Measurements from ENCODE around the gene RNF32.
A peak's percentile ranks its signal among the peaks of the same experiment; 100 is the strongest.
"Not testable (repeated sequence)": the region's sequence is repeated elsewhere in the genome, so short reads cannot be mapped to it uniquely, and the experiment has no call there.

The RNF32 gene

DNA sequence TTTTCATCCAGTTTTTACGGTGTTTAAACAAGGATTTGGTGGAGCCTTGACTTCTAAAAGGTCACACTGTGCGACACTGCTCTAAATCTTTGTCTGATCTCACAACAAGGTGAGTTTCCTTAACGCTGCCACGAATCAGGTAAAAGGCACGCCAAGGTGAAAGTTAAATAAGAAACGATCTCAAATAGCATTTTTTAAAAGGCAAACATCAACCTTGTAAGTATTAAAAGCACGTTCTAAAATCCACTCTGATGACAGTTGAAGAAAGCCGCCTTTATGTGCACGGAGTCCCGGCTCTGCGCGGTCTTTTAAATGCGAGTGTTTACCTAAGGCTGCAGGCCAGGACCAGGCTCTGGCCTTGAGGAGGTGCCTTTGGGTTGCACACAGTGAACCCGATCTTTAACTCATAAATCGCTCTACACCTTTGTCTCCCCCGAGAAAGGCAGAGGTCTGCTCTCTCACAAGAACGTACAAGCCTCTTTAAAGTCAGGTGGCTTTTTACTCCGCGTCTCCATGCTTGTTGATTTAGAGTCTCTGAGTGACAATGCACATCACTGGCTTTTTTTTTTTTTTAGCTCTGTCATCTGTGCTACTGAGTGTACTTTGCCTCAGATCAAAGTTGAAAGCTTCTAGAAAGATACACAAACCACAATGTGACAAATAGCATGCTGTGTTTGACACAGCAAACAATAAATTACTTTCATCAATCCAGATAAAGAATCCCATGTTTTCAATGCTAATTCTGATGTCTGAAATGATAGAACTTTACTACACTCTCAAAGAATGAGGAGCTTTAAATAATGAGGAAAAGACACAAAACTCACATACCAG lies 25.9 kb upstream of the RNF32 start:
- DNase-seq (ENCODE audit: low spot score), result no peak

DNA sequence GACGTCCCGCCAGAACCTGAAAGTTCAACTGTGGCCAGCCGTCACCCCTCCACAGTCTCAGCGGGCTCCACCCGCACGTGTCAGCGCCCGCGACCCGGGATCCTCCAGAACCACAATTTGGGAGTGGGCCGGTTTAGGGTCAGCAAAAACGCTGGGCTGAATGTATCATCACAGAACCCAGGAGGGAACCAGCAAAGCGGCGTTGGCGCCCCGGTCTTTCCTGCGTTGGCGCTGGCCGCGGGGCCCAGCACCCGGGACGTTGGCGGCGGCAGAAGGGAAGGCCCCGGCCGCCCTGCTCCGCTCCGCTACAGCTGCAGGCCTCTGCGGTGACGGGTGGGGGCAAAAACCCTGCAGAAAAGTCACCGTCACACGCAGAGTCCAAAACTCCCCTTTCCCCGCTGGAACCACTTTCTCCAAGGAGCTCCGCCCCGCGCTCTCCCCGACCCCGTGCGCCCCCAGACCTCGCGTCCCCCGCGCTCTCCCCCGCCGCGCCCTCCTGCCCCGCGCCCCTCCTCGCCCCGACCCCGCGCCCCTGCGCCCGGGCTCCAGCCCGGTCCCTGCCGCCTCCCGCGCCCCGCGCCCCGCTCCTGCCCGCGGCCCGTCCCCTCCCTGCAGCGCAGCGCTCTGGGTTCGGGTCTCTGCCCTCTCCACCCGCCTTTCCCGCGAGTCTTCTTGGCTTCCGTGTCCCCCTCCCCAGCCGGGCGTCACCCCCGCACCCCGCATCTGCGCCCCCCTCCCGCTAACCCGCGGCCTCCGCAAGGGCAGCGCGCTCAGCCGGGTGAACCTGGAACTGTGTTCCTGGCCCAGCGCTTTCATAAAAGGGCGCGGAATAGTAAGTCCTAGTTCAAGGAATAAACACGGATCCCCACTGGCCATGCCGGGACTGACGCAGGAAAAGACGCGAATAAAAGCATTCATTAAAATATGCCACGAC lies 24.0 kb upstream of the RNF32 start:
- DNase-seq (ENCODE audit: low spot score), result no peak

DNA sequence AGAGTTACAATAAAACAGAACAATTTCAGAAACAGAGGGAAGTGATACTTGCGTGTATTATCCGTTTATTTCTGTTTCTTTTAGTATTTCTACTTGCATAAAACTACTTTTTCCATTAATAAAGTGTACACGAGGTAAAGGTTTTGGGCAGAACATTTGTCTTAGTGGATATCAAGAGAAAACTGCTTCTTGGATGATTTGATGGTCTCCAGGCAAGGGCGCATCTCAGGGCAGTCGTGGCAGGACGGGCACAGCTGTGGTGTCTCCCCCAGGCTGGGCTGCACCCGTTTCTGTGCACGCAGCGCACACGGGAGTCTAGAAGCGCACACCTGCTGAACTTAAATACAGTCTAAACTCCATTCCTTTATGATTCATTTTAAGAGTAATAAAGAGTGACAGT lies 23.4 kb upstream of the RNF32 start:
- no peak for DNase-seq (ENCODE audit: low spot score)

DNA sequence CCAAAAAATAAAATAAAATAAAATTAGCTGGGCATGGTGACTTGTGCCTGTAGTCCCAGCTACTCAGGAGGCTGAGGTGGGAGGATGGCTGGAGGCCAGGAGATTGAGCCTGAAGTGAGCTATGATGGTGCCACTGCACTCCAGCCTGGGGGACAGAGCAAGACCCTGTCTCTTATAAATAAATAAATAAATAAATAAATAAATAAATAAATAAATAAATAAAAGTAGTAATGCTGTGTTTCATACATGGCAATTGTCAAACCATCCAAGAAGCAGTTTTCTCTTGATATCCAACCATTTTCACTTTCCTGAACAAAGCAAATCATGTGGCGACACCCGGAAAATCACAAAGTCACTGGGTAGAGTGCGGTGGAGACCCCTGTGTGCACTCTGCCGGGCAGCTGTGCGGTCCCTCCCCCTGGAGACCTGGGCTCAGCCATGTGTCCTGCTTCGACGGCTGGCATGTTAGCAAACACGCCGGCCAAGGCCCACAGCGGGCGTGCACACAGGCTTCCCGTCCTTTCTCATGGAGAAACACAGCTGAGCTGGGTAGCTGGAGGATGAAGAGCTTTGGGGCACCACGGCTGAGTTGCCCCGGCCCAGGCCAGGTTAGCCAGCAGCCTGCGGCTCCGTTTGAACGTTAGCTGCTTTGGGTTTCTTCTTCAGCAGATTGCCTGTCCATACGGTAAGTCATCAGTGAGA lies 22.3 kb upstream of the RNF32 start:
- DNase-seq (ENCODE audit: low spot score), result no peak

DNA sequence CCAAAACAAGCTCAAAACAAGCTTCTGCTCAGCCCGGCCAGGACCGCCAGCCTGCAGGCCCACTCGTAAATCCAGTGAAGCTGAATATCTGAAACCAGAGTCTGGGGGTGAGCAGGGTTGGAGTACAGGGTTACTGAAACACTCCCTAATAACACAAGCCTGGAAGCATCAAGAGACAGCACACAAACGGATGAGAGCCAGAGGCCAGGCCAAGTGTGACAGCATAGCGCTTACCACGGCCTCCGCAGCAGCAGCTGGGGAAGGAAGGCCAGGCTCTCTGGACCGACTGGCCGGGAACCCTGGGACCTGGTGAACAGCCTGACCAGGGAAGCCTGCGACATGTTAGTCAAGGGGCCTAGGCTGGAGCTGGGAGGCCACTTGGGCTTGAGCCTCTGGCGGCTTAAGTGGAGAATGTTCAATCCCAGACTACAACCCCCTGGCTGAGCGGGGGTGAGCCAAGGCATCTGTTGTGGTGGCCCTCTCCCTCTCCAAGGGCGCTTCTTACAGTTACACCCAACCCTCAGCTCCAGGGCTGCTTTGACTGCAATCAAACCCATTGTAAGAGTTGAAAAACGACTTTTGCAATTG lies 21.7 kb upstream of the RNF32 start:
- DNase-seq (ENCODE audit: low spot score), result no peak

DNA sequence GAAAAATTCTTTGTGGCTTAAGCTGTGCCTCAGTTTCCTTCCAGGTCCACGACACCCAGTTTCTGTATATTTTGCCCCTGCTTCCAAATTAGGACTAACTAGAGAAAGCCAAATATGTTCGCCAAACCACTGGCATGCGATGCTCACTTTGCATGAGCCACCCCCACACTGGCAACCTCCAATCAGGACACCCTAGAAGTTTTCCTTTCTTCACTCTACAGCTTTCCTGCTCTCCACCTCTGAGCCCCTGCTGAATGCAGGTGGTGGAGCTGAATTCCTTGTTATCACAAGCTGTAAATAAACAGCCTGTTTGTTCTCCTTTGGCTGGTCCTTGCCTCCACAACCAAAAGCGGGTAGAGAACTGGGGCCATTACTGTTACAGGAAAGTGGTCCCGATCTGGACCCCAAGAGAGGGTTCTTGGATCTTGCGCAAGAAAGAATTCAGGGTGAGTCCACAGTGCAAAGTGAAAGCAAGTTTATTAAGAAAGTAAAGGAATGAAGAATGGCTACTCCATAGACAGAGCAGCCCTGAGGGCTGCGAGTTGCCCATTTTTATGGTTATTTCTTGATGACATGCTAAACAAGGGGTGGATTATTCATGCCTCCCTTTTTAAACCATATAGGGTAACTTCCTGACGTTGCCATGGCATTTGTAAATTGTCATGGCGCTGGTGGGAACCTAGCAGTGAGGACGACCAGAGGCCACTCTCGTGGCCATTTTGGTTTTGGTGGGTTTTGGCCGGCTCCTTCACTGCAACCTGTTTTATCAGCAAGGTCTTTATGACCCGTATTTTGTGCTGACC lies 20.9 kb upstream of the RNF32 start:
- DNase-seq (ENCODE audit: low spot score), result not testable (repeated sequence)

DNA sequence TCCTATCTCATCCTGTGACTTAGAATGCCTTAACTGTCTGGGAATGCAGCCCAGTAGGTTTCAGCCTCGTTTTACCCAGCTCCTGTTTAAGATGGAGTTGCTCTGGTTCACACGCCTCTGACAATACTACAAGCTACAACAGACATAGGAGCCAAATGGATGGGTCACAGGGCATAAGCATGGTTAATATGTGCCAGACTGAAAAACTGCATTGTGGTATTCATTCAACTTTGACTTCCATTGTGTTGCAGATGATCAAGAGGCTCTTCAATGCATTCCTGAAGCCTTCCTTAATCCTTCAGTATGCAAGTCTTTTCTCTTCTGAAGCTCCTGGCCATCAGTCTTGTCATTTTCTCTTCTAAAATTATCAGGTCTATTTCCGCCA lies 20.3 kb upstream of the RNF32 start:
- DNase-seq (ENCODE audit: low spot score), result no peak

DNA sequence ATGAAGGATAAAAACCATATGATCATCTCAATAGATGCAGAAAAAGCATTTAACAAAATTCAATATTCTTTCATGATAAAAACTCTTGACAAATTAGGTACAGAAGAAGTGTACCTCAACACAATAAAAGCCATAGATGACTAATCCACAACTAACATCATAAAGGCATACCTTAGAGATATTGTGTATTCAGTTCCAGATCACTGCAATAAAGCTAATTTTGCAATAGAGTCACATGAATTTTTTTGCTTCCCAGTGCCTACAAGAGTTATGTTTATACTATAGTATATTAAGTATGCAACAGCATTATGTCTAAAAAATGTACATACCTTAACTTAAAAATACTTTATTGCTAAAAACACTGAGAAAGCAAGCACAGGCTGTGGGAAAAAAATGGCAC lies 18.9 kb upstream of the RNF32 start:
- DNase-seq (ENCODE audit: low spot score), result no peak

DNA sequence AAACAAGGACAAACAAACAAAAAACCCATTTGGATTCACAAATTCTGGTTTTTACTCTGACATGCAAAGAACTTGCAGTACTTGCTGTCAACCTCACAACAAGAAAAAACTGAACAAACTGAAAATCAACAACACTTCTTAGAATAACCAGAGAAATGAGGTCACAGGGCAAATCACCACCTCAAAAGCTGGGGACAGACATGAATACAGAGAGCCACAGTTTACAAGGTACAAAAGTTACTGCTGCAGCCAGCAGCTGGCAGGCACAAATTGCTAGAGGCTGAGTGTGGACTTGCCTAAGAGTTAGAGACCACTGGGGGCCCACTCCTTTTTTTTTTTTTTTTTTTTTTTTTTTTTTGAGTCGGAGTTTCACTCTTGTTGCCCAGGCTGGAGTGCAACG lies 15.0 kb upstream of the RNF32 start:
- DNase-seq (ENCODE audit: low spot score), result no peak

DNA sequence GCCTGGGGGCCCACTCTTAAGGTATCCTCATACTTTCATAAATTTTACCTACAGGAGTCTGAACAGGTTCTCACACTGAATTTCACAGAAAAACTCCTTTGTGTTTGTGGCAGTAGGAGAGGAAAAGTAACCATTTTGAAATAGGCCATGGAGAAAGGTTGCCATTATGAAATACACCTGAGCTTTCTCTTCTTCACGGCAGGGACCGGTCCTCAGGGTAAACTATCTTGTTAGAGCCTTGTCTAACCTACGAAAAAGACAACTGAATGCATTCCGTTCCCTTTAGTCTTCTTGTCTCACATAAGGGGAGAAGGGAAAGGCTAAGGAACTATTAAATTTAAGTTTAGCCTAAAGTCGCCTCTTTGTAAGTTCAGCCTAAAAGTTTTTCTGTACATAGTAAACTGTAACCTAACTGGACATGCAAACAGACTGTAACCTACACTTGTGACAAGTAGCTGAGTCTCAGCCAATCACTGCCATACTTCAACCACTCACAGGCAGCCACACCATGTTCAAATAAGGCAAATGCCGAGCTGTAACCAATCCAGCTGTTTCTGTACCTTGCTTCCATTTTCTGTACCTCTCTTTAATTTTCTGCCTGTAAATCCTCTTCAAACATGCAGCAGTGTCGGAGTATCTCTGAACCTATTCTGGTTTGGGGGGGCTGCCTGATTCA lies 14.2 kb upstream of the RNF32 start:
- no peak for DNase-seq (ENCODE audit: low spot score)

DNA sequence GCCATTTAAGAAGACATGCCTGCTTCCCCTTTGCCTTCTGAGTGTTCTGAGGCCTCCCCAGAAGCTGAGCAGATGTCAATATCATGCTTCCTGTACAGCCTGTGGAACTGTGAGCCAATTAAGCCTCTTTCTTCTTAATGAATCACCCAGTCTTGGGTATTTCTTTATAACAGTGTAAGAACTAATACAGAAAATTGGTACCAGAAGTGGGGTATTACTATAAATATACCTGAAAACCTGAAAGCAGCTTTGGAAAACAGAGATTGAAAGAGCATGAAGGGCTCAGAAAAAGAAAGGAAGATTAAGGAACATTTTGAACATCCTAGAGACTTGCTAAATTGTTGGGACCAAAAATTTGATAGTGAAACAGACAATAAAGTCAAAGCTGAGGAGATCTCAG lies 12.0 kb upstream of the RNF32 start:
- DNase-seq (ENCODE audit: low spot score), result no peak

DNA sequence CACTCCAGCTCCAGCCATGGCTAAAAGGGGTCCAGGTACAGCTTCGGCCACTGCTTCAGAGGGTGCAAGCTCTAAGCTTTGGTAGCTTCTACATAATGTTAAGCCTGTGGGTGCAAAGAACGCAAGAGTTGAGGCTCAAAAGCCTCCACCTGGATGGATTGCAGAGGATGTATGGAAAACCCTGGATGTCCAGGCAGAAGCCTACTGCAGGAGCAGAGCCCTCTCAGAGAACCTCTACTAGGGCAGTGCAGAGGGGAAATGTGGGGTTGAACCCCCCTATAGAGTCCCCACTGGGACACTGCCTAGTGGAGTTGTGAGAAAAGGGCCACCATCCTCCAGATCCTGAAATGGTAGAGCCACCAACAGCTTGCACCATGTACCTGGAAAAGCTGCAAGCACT lies 10.7 kb upstream of the RNF32 start:
- no peak for DNase-seq (ENCODE audit: low spot score)

DNA sequence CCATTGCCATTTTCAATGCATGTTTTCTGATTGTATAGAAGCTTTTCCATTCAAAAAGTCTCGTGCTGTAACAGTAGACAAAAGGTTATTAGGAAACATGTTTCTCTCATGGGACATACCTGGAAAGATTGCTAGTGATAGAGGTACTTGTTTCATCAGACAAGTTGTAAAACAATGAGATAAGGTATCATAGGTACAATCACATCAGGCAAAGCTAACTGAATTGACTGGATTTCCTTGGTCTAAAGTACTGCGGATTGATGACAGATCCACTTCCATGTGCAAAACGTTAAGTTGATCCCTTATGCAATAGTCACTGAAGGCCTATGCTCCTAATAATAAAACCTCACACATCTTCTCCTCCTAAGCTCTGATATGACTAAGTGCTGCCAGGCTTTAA lies 6.5 kb upstream of the RNF32 start:
- no peak for DNase-seq (ENCODE audit: low spot score)

DNA sequence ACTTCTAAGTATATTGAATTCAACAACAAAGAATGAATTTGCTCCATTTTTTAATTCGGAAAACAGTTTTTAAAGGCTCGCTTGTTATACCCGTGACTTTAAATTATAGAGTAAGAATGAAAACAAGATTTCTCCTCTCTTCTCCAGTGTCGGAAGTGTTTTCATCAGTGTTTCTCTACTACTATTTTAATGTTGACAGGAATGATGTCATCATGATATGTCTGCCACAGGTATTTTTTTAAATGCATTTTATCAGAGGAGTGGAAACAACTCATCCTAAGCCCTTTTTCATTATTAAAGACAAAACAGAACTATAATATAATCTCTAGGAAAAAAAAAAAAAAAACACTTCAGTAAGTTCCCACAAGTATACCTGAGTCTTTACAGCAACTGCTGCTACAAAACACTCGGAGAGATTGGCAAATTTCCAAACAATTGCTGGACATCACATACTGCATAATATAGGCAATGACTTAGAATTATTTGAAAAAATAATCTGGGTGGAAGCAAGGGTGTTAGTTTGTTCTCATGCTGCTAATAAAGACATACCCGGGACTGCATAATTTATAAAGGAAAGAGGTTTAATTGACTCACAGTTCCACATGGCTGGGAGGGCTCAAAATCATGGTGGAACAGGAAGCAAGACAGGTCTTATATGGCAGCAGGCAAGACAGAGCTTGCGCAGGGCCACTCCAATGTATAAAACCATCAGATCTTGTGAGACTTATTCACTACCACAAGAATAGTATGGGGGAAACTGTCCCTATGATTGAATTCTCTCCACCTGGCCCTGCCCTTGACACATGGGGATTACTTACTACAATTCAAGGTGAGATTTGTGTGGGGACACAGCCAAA lies 4.8 kb upstream of the RNF32 start:
- DNase-seq (ENCODE audit: low spot score), result no peak

DNA sequence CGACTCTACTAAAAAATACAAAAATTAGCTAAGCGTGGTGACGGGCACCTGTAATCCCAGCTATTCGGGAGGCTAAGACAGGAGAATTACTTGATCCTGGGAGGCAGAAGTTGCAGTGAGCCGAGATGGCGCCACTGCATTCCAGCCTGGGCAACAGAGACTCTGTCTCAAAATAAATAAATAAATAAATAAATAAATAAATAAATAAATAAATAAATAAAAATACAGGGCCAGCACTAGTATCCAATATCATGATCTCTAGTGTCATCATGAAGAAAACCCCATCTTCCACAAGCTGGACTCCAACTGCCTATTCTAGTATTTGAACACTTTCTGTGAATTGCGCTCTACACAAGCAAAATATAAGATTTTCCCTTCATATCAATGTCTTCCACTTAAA lies 3.5 kb upstream of the RNF32 start:
- not testable (repeated sequence) for DNase-seq (ENCODE audit: low spot score)

DNA sequence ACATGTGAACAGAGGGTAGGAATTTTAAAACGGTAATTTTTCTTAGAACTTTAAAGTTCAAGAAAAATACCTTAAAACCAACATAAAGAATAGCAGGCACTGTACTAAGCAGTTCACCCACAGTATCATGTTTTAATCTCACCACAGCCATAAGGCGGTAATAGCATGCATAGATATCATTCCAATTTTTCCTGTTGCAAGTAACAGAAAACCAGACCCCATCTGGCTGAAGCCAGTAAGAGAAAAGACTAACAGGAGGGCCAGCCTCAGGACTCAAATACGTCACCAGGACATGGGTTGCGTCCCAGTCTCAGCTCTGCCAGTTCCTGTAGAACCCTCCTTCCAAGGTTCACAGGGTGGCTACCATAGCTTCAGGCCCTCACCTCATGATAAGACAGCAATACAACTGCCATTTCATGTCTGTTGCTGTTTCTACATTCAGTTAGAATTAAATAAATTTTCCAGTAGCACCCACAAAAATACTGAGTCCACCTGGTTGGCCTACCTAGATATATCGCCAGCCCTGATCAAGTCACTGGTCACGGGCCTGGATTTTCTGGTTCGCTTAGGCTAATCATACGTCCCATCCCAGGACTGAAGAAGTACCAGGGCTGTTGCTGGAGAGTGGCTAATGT lies 2.0 kb upstream of the RNF32 start:
- no peak for DNase-seq (ENCODE audit: low spot score)

DNA sequence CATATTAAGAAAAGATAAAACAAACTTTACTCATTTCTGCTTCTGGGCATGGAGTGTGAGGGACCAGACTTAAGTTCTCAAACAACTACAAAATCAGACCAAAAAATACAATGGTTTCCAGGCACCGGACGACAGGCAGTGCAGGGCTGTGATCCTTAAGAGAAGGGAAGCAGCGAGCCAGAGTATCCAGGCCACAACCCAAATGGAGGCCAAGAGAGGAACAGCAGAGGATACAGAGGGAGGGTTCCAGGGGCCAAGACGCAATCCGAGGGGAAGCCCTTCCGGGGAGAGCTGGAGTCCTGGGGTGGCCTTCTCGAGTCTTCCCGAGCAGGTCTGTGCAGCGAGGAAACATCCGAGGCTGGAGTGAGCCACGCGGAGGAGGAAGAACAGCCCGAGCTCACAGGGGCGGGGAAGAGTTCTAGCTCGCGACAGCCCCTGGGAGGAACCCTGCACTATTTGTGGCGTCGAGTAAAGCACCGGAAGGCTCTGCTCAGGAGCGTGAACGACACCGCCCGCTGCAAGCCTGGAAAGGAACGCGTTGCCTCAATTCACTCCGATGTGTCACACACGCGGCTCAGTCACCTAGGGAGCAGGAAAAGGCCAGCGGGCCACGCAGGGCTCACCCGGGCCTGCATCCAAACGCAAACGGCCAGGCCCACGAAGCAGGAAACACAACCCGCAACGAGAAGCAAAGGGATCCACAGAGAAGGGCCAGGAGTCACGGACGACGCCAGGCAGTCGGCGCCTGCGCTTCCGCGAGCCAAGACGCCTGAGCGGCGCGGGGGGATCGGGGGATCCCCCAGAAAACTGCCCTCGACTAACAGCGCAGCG lies 933 bp upstream of the RNF32 start:
- no peak for DNase-seq (ENCODE audit: low spot score)

DNA sequence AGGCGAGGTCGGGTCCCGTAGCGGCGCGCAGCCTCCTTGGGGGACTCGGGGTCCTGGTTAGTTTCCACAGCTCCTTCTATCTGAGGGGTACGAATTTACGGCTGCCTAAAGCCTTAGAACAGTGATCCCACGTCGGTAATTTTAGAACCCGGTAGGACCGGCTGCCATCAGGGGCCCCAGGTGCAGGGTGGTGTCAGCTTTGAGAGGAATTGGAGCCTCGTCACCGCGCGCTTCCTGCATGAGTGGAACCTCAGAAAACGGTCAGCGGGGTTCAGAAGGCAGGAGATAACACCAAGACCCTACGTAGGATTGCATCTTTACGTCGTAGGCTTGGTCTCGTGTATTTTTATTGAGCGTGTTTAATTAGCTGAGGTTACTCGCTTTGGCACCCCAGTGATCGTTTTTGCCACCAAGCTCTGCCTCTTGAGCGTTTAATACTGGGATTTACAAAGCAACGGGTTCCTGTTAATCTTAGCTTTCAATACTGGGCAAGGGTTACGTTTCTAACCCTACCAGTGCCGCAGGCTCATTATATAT lies 443 bp downstream of the RNF32 start:
- DNase-seq (ENCODE audit: low spot score), result peak; percentile 90

Measured in NAMALWA (cell line).